T-helper 1 cell treated with Interleukin-12 subunit alpha and Interleukin-12 subunit beta and Interleukin-4 antibody, amounts not matched to agents 30 μg/mL and 1 μg/mL, for 36 hours (primary cell): ENCODE measurements around the gene TMEM184A.
A peak's percentile ranks its signal among the peaks of the same experiment; 100 is the strongest.
"Not testable (repeated sequence)": the region's sequence is repeated elsewhere in the genome, so short reads cannot be mapped to it uniquely, and the experiment has no call there.

Experiments
- H3K27ac Mint-ChIP-seq: one replicate; pipeline ENCODE4 v1.8.0; 2021; ENCODE audit warnings: mild to moderate bottlenecking, mixed read lengths
- H3K27me3 Mint-ChIP-seq: one replicate; pipeline ENCODE4 v1.8.0; 2021; ENCODE audit warnings: low read depth, mixed read lengths
- H3K36me3 Mint-ChIP-seq: one replicate; pipeline ENCODE4 v1.8.0; 2021; ENCODE audit warnings: low read depth, mixed read lengths
- H3K4me1 Mint-ChIP-seq: one replicate; pipeline ENCODE4 v1.8.0; 2021; ENCODE audit warnings: low read depth, mixed read lengths
- H3K4me3 Mint-ChIP-seq: one replicate; pipeline ENCODE4 v1.8.0; 2021; ENCODE audit warnings: mild to moderate bottlenecking, moderate library complexity, mixed read lengths
- H3K9me3 Mint-ChIP-seq: one replicate; pipeline ENCODE4 v1.8.0; 2021; ENCODE audit warnings: mixed read lengths

TMEM184A gene

DNA sequence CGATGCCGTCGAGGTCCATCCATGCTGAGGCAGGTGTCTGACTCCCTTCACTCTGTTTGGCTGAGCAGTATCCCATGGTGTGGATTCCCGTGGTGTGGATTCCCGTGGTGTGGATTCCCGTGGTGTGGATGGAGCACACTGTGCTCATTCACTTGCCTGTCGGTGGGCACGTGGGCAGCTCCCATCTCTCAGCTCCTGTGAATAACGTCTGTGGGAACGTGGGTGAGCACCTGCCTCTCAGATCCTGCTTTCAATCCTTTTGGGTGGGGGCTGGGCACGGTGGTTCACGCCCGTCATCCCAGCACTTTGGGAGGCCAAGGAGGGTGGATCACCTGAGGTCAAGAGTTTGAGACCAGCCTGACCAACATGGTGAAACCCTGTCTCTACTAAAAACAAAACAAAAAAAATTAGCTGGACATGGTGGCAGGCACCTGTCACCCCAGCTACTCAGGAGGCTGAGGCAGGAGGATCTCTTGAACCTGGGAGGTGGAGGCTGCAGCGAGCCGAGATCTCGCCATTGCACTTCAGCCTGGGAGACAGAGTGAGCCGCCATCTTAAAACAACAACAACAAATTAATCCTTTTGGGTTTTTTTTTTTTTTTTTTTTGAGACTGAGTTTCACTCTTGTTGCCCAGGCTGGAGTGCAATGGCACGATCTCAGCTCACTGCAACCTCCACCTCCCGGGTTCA is 27.4 kb upstream of the TMEM184A start:
- H3K4me1 Mint-ChIP-seq, H3K27ac Mint-ChIP-seq, H3K27me3 Mint-ChIP-seq, H3K36me3 Mint-ChIP-seq, H3K9me3 Mint-ChIP-seq, H3K4me3 Mint-ChIP-seq: not testable (repeated sequence)

DNA sequence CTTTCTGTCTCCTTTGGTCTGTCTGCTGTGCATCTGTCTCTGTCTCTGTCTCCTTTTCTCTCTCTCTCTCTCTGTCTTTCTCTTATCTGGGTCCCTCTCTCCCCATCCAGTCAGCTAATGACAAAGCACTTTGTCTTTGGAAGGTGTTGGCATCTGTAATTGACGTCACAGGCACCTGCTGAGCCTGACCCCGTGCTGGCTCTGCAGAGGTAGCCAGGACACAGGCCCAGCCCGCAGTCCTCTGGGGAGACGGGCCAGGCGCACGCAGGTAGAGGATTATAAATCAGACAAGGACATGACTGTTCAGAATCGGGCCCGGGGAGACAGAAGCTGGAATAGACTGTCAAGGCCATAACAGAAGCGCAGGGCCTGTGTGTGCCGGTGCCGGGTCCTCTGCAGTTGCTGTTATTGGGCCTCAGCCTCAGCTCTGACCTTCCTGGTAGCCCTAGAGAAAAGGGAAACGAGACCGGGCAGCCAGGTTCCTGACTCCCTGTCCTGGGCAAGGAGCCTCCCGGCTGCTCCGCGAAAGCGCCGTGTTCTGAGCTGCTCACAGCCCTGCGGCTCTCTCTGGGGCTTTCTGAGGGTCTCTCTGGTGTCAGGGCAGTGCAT is 24.5 kb upstream of the TMEM184A start:
- Mint-ChIP-seq H3K27ac (no peak overlapping the region), H3K27me3 (no peaks in the 10 kb centered on the region), H3K36me3 (no peaks in the 10 kb centered on the region), H3K9me3 (no peaks in the 10 kb centered on the region), H3K4me1 (peaks cover 3% of the 10 kb centered on the region), H3K4me3 (no peak overlapping the region)

DNA sequence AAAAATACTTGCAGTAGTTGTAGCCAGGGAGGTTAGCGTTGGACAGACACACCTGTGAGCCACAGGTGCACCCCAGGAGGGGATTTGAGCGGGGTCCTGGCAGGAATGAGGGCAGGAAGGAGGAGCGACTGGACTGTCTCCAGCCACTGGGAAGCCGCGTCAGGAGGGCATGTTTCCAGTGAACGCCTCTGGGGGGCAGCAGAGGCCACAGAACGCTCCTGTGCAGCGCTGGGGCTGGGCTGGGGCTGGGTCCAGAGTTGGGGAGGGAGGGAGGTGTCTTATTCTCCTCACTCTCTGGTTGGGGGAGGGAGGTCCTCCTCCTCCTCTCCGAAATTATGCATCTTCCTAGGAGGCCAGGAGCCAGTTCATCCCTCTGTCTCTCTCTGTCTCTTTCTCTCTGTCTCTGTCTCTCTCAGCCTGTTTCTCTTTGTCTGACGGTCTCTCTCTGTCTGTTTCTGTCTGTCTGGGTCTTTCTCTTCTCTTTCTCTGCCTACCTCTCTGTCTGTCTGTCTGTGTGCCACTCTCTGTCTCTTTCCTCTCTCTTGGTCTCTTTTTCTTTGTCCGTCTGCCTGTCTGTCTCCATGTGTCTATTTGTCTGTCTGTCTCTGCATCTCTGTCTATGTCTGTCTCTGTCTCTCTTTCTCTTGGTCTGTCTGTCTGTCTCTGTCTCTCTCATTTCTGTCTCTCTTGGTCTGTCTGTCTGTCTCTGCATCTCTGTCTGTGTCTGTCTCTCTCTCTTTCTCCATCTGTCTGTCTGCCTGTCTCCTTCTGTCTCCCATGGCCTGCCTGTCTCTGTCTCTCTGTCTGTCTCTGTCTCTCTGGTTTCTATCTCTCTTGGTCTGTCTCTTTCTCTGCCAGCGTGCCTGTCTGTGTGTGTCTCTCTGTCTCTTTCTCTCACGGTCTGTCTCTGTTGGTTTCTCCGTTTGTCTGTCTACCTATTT is 23.7 kb upstream of the TMEM184A start:
- no peaks in the 10 kb centered on the region for H3K36me3 Mint-ChIP-seq
- H3K9me3 Mint-ChIP-seq, result no peaks in the 10 kb centered on the region
- H3K27me3 Mint-ChIP-seq, result no peaks in the 10 kb centered on the region
- peaks cover 3% of the 10 kb centered on the region for H3K4me1 Mint-ChIP-seq
- no peak overlapping the region for H3K4me3 Mint-ChIP-seq
- peak overlapping the region; percentile 8 for H3K27ac Mint-ChIP-seq

DNA sequence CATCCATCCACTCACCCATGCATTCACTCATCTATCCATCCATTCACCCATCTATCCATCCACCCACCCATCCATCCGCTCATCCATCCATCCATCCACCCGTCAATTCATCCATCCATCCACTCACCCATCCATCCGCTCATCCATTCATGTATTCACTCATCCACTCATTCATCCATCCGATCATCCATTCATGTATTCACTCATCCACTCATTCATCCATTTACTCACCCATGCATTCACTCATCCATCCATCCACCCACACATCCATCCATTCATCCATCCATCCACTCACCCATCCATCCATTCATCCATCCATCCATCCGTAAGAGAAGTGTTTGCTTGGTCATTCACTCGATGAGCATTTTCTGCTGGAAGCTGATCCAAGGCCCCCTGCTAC is 22.5 kb upstream of the TMEM184A start:
- Mint-ChIP-seq H3K27ac (no peak overlapping the region), H3K27me3 (no peaks in the 10 kb centered on the region), H3K4me3 (no peak overlapping the region), H3K36me3 (no peaks in the 10 kb centered on the region), H3K9me3 (no peaks in the 10 kb centered on the region), H3K4me1 (peaks cover 3% of the 10 kb centered on the region)

DNA sequence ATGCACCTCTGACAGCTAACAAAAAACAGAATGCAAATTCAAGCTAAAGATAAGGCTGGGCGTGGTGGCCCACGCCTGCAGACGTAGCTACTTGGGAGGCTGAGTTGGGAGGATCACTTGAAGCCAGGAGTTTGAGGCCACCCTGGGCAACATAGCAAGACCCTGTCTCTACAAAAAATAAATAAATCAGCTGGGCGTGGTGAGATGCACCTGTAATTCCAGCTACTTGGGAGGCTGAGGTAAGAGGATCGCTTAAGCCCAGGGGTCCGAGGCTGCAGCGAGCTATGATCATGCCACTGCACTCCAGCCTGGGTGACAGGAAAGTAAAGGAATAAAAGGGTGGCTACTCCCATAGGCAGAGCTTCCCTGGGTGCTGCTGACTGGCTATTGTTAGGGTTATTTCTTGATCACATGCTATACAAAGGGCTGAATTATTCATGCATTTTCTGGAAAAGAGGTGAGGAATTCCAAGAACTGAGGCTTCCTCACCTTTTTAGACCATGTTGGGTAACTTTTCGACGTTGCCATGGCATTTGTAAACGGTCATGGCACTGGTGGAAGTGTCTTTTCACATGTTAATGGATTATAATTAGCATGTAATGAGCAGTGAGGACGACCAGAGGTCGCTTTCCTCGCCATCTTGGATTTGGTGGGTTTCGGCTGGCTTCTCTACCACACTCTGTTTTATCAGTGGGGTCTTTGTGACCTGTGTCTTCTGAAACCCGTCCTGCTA is 20.7 kb upstream of the TMEM184A start:
- Mint-ChIP-seq H3K4me1 (peaks cover 9% of the 10 kb centered on the region), H3K27ac (no peak overlapping the region), H3K27me3 (no peaks in the 10 kb centered on the region), H3K9me3 (no peaks in the 10 kb centered on the region), H3K36me3 (no peaks in the 10 kb centered on the region), H3K4me3 (no peak overlapping the region)

DNA sequence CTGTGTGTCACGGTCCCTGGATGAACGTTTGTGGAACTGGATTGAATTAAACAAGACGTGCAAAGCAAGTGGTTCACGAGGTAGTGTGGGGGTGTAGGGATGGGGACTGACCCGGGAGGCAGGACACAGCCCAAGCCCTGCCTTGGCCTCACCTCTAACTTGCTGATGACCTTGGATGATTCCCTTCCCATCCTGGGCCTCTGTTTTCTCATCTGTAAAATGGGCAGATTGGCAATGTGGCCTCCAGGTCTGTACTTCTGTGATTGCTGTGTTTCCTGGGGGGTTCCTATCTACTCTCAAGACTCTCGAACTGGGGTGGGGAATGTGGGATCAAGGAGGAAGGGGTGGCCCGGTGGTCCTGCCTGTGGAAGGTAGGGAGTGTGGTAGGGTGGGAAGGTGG is 19.8 kb upstream of the TMEM184A start:
- no peaks in the 10 kb centered on the region for H3K36me3 Mint-ChIP-seq
- H3K4me1 Mint-ChIP-seq, result peaks cover 12% of the 10 kb centered on the region
- no peak overlapping the region for H3K27ac Mint-ChIP-seq
- H3K27me3 Mint-ChIP-seq, result no peaks in the 10 kb centered on the region
- no peaks in the 10 kb centered on the region for H3K9me3 Mint-ChIP-seq
- H3K4me3 Mint-ChIP-seq, result no peak overlapping the region

DNA sequence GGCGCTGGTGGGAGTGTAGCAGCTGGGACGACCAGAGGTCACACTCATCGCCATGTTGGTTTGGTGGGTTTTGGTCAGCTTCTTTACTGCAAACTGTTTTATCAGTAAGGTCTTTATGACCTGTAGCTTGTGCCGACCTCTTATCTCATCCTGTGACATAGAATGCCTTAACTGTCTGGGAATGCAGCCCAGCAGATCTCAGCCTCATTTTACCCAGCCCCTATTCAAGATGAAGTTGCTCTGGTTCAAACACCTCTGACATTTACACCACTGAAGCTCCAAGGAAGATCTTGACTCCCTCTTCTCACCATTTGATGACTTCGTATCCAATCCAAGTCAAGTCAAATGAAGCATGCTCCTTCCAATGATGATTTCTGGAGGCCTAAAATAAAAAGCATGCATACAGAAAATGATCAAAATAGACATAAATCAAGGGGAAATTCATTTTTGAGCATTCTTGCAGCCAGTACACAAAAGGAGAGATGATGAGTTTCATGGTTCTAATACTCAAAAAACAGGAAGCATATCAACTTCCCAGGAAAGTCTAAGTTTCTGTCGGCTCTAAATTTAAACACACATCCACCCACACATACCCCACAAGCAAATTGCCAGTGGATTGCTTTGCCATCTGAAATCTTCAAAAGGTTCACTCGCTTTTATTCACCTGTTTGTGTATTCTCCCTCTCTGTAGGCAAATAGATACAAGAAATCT is 16.3 kb upstream of the TMEM184A start:
- Mint-ChIP-seq H3K27me3 (no peaks in the 10 kb centered on the region), H3K36me3 (peaks cover 7% of the 10 kb centered on the region), H3K27ac (no peak overlapping the region), H3K4me1 (peaks cover 23% of the 10 kb centered on the region), H3K4me3 (no peak overlapping the region), H3K9me3 (no peaks in the 10 kb centered on the region)

DNA sequence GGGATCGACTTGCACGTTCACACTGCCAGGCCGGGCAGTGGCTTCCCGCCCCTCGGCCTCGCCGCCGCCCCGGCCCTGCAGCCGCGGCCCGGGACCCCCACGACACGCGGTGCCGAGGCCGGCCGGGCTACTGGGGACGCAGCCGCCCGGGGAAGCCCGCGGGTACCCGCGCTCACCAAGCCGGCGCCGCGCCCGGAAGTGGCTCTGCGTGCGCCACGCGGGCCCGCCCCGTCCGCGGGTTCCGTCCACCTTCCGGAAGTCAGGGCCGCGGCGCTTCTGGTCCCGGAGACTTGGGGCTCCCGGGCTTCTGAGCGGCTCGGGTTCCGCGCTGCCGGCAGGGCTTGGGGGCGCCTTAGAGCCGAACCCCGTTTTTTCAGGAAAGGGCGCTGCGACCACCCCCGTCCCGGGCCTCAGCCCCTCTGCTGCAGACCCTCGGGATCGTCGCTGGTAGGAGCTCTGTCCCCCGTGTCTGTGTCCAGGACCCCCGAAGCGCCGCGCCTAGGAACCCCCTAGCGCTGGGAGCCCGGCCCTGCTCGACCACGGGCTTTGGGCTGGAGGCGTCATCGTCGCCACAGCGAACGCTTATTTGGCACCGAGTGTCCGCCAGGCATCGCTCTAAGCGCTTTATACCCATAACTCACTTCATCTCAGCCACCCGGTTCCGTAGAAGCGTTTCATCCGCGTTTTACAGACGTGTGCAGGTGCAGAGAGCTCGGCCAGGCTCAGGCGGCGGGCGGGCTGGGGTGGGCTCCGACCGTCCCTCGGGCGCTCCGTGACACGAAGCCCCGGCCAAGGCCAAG is 14.0 kb upstream of the TMEM184A start, which contains the start of gene PSMG3:
Gene PSMG3, minus strand, starts transcription at position 200 of the 800 bp plus-strand sequence. CDS start 693 bp downstream, outside the sequence.
- H3K4me1 Mint-ChIP-seq, result peaks cover 24% of the 10 kb centered on the region
- peak within 1 kb of the TSS; percentile 88 for H3K4me3 Mint-ChIP-seq
- no peaks in the 10 kb centered on the region for H3K9me3 Mint-ChIP-seq
- H3K27ac Mint-ChIP-seq, result peak within 1 kb of the TSS; percentile 87
- H3K27me3 Mint-ChIP-seq, result no peaks in the 10 kb centered on the region
- peaks cover 7% of the 10 kb centered on the region for H3K36me3 Mint-ChIP-seq

DNA sequence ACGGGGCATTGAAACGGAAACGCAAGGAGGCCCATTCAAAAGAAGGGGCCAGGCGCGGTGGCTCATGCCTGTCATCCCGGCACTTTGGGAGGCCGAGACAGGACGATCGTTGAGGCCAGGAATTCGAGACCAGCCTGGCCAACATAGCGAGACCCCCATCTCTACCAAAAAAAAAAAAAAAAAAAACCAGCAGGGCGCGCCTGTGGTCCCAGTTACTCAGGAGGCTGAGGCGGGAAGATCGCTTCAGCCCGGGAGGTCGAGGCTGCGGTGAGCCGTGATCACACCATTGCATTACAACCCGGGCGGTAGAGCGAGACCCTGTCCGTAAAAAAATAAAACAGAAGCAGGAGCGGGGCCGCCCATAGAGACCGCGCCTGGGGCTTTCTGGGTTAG is 13.4 kb upstream of the TMEM184A start:
- Mint-ChIP-seq H3K4me3 (peak overlapping the region; percentile 85), H3K9me3 (no peaks in the 10 kb centered on the region), H3K4me1 (peaks cover 24% of the 10 kb centered on the region), H3K36me3 (peaks cover 7% of the 10 kb centered on the region), H3K27me3 (no peaks in the 10 kb centered on the region), H3K27ac (peak overlapping the region; percentile 80)

DNA sequence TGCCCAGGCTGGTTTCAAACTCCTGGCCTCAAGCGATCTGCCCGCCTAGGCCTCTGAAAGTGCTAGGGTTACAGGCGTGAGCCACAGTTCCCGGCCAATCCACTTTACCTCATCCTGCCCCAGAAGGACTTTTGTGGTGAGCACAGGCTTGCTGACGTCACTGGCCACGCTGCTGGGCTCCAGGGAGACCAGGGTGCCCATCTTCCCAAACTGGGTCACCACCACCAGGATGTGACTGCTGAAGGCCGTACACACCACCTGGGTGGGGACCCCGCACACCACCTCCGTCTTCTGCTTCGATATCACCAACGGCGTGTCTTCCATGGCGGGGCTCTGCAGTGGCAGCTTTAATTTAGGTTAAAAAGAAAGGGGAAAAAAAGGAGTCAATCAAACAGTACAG is 13.0 kb upstream of the TMEM184A start:
- Mint-ChIP-seq H3K36me3 (peaks cover 7% of the 10 kb centered on the region), H3K27ac (peak overlapping the region; percentile 80), H3K4me3 (peak overlapping the region; percentile 85), H3K4me1 (peaks cover 24% of the 10 kb centered on the region), H3K27me3 (no peaks in the 10 kb centered on the region), H3K9me3 (no peaks in the 10 kb centered on the region)

DNA sequence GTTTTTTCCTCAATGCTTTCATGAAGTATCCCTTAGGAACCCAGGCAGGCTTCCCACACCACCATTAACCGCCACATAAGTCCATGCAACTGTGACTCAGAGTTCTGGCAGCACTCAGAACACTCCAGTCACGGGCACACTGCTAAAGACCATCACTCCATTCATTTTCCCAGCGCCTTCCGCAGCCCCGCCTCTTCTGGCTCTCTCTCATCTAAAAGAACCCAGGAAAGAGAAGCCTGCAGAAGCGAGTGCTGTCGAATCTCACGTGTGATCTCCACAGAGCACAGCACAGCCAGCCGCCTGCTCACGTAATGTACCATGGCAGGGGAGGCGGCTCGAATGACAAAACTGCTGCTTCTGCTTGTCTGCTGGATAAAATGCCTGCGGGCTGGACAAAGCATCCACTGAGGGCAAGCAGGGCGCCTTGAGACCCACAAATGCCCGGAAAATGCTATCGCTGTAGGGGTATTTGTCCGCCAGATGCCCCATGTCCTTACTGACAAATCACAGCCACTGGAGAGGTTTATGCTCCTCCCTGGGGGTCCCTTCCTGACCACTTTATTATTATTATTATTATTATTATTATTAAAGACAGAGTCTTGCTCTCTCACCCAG is 12.0 kb upstream of the TMEM184A start:
- Mint-ChIP-seq H3K36me3 (peaks cover 7% of the 10 kb centered on the region), H3K27ac (no peak overlapping the region), H3K4me1 (peaks cover 22% of the 10 kb centered on the region), H3K4me3 (peak overlapping the region; percentile 10), H3K27me3 (no peaks in the 10 kb centered on the region), H3K9me3 (no peaks in the 10 kb centered on the region)

DNA sequence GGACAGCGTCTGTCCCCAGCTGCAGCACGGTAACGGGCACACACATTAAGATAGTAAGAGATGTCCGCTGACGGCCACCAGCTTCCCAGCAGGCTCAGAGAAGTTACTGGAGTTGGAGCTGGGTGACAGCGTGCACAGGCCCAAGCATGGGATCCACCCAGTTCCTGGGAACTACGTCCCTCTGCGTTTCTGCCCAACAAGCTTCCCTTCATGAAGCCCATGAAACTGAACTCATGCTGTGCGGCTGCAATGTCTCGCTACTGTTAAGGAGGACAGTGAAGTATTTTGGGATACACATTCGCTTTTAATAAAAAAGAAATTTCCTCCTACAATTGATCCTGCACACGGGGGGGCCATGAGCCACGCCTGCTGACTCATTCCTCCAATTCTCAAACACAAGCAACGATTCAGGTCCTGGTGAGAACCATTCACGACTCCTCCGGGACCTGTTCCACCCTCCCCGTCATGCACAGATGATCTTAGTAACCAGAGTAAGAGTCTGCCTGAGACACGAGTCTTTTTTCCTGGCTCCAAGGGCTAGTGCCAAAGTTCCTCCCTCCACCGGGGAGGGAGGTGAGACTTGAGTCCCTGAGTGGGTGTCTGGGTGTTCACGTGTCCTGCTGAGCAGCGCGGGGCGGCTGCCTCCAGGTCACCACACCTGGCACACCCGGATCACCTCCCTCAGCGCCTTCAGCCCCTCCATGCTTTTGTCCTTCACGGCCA is 11.2 kb upstream of the TMEM184A start:
- no peaks in the 10 kb centered on the region for H3K27me3 Mint-ChIP-seq
- H3K27ac Mint-ChIP-seq, result no peak overlapping the region
- peaks cover 20% of the 10 kb centered on the region for H3K4me1 Mint-ChIP-seq
- no peaks in the 10 kb centered on the region for H3K9me3 Mint-ChIP-seq
- H3K36me3 Mint-ChIP-seq, result peaks cover 7% of the 10 kb centered on the region
- no peak overlapping the region for H3K4me3 Mint-ChIP-seq
